HG03045 (cell line): ENCODE data around the gene BEST4.
A peak's percentile ranks its signal among the peaks of the same experiment; 100 is the strongest.
"Not testable (repeated sequence)": the region's sequence is repeated elsewhere in the genome, so short reads cannot be mapped to it uniquely, and the experiment has no call there.

Source experiments
- ATAC-seq: cut with Tn5 transposase; IDR thresholded peaks from one replicate; pipeline ENCODE4 v1.9.1; 2021; ENCODE audit warnings: mild to moderate bottlenecking, moderate library complexity; ENCODE audit not compliant: unreplicated experiment

Gene BEST4

GRCh38 chr1:44778705-44779576 lies 9.0 kb downstream of the BEST4 start:
- ATAC-seq, result no peak

GRCh38 chr1:44777969-44778635 lies 9.9 kb downstream of the BEST4 start:
- no peak for ATAC-seq

GRCh38 chr1:44777547-44777946 lies 10.4 kb downstream of the BEST4 start:
- ATAC-seq, result no peak

DNA sequence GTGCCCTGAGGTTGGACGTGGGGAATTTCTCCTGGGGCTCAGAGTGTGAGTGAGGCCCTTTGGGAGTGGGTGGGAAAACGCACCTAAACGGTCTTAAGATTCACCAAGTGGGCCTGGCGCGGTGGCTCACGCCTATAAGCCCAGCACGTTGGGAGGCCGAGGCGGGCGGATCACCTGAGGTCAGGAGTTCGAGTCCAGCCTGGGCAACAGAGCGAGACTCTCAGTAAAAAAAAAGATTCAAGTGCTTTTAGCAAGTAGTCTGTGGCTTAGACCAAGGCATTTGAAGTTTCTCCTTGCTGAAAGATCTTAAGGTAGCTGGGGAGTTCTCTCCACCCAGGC lies 11.3 kb downstream of the BEST4 start:
- ATAC-seq, result no peak

DNA sequence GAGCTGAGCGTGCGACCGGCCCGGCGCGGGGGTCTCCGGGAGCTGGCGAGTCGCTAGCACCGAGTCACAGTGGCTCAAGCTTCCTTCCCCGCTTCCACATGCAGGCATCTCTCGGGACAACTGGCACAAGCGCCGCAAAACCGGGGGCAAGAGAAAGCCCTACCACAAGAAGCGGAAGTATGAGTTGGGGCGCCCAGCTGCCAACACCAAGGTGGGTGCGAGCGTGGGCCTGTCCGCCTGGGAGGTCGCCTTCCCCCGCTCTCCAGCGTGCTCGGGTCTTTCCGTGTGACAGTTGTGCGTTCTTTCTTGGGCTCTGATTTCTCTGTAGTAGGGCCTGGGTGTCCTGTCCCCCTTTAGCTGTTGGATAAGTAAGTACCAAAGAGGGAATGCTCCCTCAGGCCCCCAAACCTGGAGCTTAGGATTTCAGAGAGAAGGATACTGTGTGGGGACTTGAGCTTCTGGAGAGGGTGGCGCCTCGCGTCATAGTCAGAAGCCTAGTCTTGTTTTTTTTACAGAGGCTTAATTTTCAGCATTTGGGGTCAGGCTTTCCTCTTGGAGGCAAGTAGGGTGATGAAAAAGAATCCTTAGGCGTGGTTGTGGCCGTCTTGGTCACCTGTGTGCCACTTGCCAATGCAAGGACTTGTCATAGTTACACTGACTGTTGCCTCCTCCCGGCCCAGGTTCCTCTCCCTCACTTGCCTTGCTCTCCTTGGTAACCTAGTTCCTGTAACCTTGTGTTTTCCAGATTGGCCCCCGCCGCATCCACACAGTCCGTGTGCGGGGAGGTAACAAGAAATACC lies 11.8 kb downstream of the BEST4 start:
- ATAC-seq, result peak; percentile 6

DNA sequence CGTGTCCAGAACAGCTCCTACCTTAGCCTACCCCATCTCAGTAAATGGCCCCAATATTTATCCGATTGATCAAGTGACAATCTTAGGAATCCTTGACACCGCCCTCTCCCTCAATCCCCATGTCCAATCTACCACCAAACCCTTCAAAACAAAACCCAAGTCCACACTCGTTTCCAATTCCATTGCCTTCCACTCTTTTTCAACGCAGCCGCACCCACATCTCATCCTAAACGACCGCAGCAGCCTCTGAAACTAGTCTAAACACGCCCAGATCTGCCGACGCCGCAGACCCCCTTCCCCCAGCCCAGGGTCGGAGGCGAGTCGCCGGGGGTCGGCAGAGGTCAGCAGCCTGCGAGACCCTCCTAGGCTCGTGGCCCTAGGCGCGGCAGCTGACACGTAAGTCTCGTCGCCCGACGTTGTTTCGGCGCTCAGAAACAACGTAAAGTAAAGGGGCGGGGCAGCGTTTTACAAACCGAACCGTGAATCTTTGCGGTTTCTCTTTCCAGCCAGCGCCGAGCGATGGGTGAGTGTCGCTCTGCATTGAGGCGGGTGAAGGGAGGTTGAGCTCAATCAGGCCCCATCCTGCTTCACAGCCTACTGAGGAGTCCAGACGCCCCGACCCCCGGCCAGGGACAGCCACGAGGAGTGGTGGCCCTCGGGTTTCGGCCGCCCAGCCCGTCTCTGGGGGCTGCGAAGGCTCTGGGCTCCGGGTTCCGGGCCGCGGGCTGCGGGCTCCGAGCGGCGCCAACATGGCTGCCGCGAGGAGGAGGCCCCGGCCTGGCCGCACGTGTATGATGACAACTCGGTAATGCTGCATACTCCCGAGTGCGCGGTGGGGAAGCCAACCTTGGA lies 12.7 kb downstream of the BEST4 start, which contains the start of gene RPS8:
Gene RPS8, plus strand, starts transcription at position 463 of the 852 bp plus-strand sequence. Its CDS starts 57 bp downstream, at position 520.
- ATAC-seq, result peak; percentile 80

- not testable (repeated sequence) for ATAC-seq
Measured at GRCh38 chr1:44766421-44766820, 21.5 kb downstream of the BEST4 start.

GRCh38 chr1:44760876-44761275 lies 27.1 kb downstream of the BEST4 start:
- ATAC-seq, result no peak

DNA sequence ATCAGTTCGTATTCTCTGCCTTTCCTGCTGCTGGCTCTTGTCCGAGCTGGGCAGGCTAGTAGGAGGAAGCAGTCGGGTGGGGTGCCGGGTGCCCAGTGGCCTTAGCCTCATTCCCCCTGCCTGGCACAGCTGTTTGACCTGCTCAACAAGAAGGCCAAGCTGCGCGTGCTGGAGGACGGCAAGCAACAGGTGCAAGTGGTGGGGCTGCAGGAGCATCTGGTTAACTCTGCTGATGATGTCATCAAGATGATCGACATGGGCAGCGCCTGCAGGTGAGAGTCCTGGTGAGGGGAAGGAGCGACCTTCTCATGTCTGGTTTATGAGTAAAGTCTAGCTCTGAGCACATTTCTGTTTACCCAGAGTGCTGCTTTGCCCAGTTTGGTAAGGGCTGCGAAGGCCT lies 28.9 kb downstream of the BEST4 start:
- ATAC-seq, result no peak

- no peak for ATAC-seq
Measured at GRCh38 chr1:44757420-44757819, 30.6 kb downstream of the BEST4 start.

- no peak for ATAC-seq
Measured at GRCh38 chr1:44747878-44748277, 40.1 kb downstream of the BEST4 start.

GRCh38 chr1:44743211-44743610 lies 44.8 kb downstream of the BEST4 start:
- no peak for ATAC-seq

- no peak for ATAC-seq
Measured at GRCh38 chr1:44740179-44740617, 47.8 kb downstream of the BEST4 start.

DNA sequence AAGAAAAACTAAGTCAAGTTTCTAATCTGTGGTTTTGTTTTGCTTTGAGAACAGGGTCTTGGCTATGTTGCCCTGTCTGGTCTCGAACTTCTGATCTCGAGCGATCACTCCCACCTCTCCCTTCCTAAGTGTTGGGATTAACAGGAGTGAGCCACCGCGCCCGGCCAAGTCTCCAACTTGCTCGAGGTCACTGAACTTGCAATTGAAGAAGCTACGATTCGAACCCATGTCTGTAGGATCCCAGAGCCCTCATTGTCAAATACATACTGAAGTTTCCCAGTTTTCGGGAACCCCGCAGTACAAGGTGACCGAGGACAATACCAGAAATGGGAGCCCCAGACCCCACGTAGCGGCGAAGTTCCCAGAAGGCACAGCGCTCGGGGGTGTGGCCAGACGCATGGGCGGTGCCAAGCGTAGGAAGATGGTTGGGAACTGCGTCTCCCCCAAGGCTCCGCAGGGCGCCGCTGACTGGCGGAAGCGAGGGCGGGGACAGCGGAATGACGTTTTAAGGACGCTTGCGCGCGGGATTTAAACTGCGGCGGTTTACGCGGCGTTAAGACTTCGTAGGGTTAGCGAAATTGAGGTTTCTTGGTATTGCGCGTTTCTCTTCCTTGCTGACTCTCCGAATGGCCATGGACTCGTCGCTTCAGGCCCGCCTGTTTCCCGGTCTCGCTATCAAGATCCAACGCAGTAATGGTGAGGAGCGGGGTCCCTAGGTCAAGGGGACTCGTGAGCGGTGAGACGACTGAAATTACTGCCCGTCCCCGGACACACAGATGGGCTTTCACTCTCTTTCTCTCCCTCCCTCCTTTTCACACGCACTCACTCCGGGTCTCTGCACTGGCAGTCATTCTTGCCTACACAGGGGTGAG lies 48.4 kb downstream of the BEST4 start, which contains the start of gene KIF2C:
Gene KIF2C, plus strand, starts transcription at position 531 of the 872 bp plus-strand sequence. Its CDS starts 96 bp downstream, at position 627.
- peak; percentile 95 for ATAC-seq

- ATAC-seq, result not testable (repeated sequence)
Measured at GRCh38 chr1:44738953-44739306, 49.0 kb downstream of the BEST4 start.

GRCh38 chr1:44735992-44736391 lies 52.0 kb downstream of the BEST4 start:
- no peak for ATAC-seq

GRCh38 chr1:44733784-44734183 lies 54.2 kb downstream of the BEST4 start:
- no peak for ATAC-seq
